ENCODE data around the gene PBRM1.

Gene PBRM1

GRCh38 chr3:52670621-52671521 lies 14.8 kb downstream of the PBRM1 start:
- ATAC-seq, result peak; percentile 90

GRCh38 chr3:52663098-52663497 lies 22.6 kb downstream of the PBRM1 start:
- ATAC-seq, result no peak

GRCh38 chr3:52660046-52660445 lies 25.7 kb downstream of the PBRM1 start:
- ATAC-seq, result no peak

- ATAC-seq, result no peak
Measured at GRCh38 chr3:52655895-52656294, 29.8 kb downstream of the PBRM1 start.

- no peak for ATAC-seq
Measured at GRCh38 chr3:52651592-52651991, 34.1 kb downstream of the PBRM1 start.

GRCh38 chr3:52650439-52650838 lies 35.3 kb downstream of the PBRM1 start:
- peak; percentile 25 to 71 for ATAC-seq

- no peak for ATAC-seq
Measured at GRCh38 chr3:52649461-52650210, 36.1 kb downstream of the PBRM1 start.

- ATAC-seq, result no peak
Measured at GRCh38 chr3:52645549-52645948, 40.2 kb downstream of the PBRM1 start.

GRCh38 chr3:52636673-52637072 lies 49.0 kb downstream of the PBRM1 start:
- no peak for ATAC-seq

GRCh38 chr3:52633786-52634185 lies 51.9 kb downstream of the PBRM1 start:
- ATAC-seq, result no peak

- no peak for ATAC-seq
Measured at GRCh38 chr3:52625041-52625440, 60.7 kb downstream of the PBRM1 start.

- ATAC-seq, result peak; percentile 44 to 56
Measured at GRCh38 chr3:52623234-52623792, 62.4 kb downstream of the PBRM1 start.

GRCh38 chr3:52620580-52620979 lies 65.1 kb downstream of the PBRM1 start:
- no peak for ATAC-seq

GRCh38 chr3:52615166-52615565 lies 70.5 kb downstream of the PBRM1 start:
- no peak for ATAC-seq

GRCh38 chr3:52614689-52615088 lies 71.0 kb downstream of the PBRM1 start:
- no peak for ATAC-seq

GRCh38 chr3:52609316-52609815 lies 76.3 kb downstream of the PBRM1 start:
- ATAC-seq, result no peak

- ATAC-seq, result no peak
Measured at GRCh38 chr3:52608337-52608736, 77.4 kb downstream of the PBRM1 start.

- no peak for ATAC-seq
Measured at GRCh38 chr3:52606373-52607085, 79.2 kb downstream of the PBRM1 start.

GRCh38 chr3:52600258-52600657 lies 85.5 kb downstream of the PBRM1 start:
- ATAC-seq, result no peak

- no peak for ATAC-seq
Measured at GRCh38 chr3:52596658-52597265, 89.0 kb downstream of the PBRM1 start.

- ATAC-seq, result no peak
Measured at GRCh38 chr3:52593103-52593502, 92.6 kb downstream of the PBRM1 start.
